Measurements from ENCODE around the gene ISG15.

DNA sequence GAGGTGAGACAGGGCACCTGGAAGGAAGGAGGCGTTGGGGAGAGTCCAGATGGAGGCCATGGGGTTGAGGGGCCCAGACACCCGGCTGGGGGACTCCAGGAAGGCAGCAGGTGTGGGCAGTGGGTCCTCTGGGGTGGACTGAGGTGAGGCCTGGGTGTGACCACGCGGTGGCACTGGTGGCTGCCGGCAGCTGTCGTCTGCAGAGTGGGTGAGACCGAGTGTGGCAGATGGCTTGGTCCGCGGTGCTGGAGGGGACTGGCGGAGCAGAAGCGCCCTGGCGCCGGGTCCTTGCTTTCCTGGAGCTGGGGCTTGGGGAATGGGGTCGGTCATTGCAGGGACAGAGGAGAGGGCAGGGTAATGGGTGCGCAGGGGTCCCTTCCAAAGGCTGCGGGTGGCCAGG is 19.1 kb downstream of the ISG15 start:
- TF ChIP-seq POLR2A (IDR thresholded peaks at IDR 0.05; ENCODE audit: low read depth, low read length) (no peak), POLR2AphosphoS5 (IDR thresholded peaks at IDR 0.05; ENCODE audit: low read depth, low read length) (no peak)
